ENCODE results near the gene BMI1. TPM values are rescaled to one million over a fixed set of nuclear protein-coding genes. Genes with fewer than 3 reads are reported as not detected.

BMI1 gene
- total RNA-seq (10 to 100 TPM; 24.6 to 28.7 TPM), polyA plus RNA-seq (10 to 100 TPM; 13.2 to 14.5 TPM)

DNA sequence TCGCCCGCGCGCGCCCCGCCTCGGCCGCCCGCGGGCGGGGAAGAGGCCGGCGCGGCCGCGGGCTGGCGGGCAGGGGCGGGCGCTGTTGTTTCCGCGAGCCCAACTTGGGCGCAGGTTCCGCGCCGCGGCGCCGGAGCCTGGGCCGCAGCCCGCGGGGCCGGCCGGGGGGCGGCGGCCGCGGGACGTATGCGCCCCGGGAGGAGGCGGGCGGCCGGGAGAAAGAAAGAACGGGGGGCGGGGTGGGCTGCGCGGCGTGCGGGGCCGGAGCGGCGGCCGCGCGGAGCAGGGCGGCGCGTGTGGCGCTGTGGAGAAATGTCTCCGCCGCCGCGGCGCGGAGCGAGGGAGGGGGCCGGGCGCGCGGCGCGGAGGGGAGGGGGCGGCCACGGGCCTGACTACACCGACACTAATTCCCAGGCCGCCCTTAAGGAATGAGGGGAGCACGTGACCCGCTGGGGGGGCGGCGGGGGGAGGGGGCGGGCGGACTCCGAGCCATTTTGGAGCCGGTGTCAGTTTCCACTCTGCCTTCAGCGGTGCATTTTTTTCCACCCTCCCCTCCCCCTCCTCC lies at the start of gene BMI1:
TSS of gene BMI1 (plus strand) at position 509 of the 565 bp plus-strand sequence. CDS start 5,351 bp downstream, outside the sequence.
- peaks cover 12 to 56% (median 33%) of the 10 kb centered on the region in 4 donors for H3K4me1 ChIP-seq (ENCODE audit: control insufficient read depth in 4 of 4, insufficient read depth in 4 of 4, low read length in 3 of 4)
- no peaks in the 10 kb centered on the region for H3K9me3 ChIP-seq (ENCODE audit: control insufficient read depth in 4 of 4, low read length in 3 of 4)
- WGBS, result 1% methylated on average over 85 of the region's 85 CpGs

More for the DNA sequence above, at the start of gene BMI1:
- Histone ChIP-seq H3K27me3 (ENCODE audit: control insufficient read depth in 4 of 4, insufficient read depth in 4 of 4, low read length in 3 of 4) (no peaks in the 10 kb centered on the region), H3K4me3 (ENCODE audit: low read depth in 1 of 3, low read length in 3 of 3) (peak within 1 kb of the TSS; percentile 63 to 100 (median 91)), H3K36me3 (ENCODE audit: control insufficient read depth in 4 of 4, insufficient read depth in 3 of 4, low read depth in 1 of 4, low read length in 3 of 4) (no peaks in the 10 kb centered on the region), H3K27ac (ENCODE audit: low read depth in 1 of 2, low read length in 2 of 2) (peak within 1 kb of the TSS; percentile 97), H3K9ac (ENCODE audit: low read depth in 1 of 2, low read length in 2 of 2) (peak within 1 kb of the TSS; percentile 84 to 88)
- TF ChIP-seq, protein P1, sequence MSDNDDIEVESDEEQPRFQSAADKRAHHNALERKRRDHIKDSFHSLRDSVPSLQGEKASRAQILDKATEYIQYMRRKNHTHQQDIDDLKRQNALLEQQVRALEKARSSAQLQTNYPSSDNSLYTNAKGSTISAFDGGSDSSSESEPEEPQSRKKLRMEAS (IDR thresholded peaks at IDR 0.05), result no peak
- TF ChIP-seq, protein P2, sequence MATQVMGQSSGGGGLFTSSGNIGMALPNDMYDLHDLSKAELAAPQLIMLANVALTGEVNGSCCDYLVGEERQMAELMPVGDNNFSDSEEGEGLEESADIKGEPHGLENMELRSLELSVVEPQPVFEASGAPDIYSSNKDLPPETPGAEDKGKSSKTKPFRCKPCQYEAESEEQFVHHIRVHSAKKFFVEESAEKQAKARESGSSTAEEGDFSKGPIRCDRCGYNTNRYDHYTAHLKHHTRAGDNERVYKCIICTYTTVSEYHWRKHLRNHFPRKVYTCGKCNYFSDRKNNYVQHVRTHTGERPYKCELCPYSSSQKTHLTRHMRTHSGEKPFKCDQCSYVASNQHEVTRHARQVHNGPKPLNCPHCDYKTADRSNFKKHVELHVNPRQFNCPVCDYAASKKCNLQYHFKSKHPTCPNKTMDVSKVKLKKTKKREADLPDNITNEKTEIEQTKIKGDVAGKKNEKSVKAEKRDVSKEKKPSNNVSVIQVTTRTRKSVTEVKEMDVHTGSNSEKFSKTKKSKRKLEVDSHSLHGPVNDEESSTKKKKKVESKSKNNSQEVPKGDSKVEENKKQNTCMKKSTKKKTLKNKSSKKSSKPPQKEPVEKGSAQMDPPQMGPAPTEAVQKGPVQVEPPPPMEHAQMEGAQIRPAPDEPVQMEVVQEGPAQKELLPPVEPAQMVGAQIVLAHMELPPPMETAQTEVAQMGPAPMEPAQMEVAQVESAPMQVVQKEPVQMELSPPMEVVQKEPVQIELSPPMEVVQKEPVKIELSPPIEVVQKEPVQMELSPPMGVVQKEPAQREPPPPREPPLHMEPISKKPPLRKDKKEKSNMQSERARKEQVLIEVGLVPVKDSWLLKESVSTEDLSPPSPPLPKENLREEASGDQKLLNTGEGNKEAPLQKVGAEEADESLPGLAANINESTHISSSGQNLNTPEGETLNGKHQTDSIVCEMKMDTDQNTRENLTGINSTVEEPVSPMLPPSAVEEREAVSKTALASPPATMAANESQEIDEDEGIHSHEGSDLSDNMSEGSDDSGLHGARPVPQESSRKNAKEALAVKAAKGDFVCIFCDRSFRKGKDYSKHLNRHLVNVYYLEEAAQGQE (IDR thresholded peaks at IDR 0.05), result no peak
- TF ChIP-seq, protein P3, sequence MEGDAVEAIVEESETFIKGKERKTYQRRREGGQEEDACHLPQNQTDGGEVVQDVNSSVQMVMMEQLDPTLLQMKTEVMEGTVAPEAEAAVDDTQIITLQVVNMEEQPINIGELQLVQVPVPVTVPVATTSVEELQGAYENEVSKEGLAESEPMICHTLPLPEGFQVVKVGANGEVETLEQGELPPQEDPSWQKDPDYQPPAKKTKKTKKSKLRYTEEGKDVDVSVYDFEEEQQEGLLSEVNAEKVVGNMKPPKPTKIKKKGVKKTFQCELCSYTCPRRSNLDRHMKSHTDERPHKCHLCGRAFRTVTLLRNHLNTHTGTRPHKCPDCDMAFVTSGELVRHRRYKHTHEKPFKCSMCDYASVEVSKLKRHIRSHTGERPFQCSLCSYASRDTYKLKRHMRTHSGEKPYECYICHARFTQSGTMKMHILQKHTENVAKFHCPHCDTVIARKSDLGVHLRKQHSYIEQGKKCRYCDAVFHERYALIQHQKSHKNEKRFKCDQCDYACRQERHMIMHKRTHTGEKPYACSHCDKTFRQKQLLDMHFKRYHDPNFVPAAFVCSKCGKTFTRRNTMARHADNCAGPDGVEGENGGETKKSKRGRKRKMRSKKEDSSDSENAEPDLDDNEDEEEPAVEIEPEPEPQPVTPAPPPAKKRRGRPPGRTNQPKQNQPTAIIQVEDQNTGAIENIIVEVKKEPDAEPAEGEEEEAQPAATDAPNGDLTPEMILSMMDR (IDR thresholded peaks at IDR 0.05; ENCODE audit: low read depth, low read length, missing input control), result no peak
- TF ChIP-seq SP1 (IDR thresholded peaks at IDR 0.05) (no peak), HNF4A (conservative IDR thresholded peaks at IDR 0.05) (no peak), JUND (IDR thresholded peaks at IDR 0.05) (no peak), FOXA2 (IDR thresholded peaks at IDR 0.05) (no peak), EGR1 (IDR thresholded peaks at IDR 0.05; ENCODE audit: low read depth in 2 of 2) (no peak), FOXA1 (IDR thresholded peaks at IDR 0.05) (no peak), YY1 (IDR thresholded peaks at IDR 0.05) (no peak), NR2F2 (IDR thresholded peaks at IDR 0.05) (no peak), RXRA (IDR thresholded peaks at IDR 0.05) (no peak), RAD21 (IDR thresholded peaks at IDR 0.05) (no peak), TAF1 (conservative IDR thresholded peaks at IDR 0.05) (no peak), GABPA (IDR thresholded peaks at IDR 0.05 in 1 of 2, conservative IDR thresholded peaks at IDR 0.05 in 1 of 2) (no peak)
- TF ChIP-seq, protein P4, sequence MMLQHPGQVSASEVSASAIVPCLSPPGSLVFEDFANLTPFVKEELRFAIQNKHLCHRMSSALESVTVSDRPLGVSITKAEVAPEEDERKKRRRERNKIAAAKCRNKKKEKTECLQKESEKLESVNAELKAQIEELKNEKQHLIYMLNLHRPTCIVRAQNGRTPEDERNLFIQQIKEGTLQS (IDR thresholded peaks at IDR 0.05), result no peak
- TF ChIP-seq, protein P5, sequence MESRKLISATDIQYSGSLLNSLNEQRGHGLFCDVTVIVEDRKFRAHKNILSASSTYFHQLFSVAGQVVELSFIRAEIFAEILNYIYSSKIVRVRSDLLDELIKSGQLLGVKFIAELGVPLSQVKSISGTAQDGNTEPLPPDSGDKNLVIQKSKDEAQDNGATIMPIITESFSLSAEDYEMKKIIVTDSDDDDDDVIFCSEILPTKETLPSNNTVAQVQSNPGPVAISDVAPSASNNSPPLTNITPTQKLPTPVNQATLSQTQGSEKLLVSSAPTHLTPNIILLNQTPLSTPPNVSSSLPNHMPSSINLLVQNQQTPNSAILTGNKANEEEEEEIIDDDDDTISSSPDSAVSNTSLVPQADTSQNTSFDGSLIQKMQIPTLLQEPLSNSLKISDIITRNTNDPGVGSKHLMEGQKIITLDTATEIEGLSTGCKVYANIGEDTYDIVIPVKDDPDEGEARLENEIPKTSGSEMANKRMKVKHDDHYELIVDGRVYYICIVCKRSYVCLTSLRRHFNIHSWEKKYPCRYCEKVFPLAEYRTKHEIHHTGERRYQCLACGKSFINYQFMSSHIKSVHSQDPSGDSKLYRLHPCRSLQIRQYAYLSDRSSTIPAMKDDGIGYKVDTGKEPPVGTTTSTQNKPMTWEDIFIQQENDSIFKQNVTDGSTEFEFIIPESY (IDR thresholded peaks at IDR 0.05), result no peak
- DNase-seq (ENCODE audit: low spot score), result peak; percentile 88
